GM04504 (cell line): ENCODE measurements around the gene CCL5.

Experiments
- DNase-seq: peaks from one replicate; pipeline ENCODE4 v3.0.0-alpha.2; 2012; ENCODE audit warnings: low read depth

The CCL5 gene

GRCh38 chr17:35879773-35880654, at the start of gene CCL5:
Gene CCL5 (minus strand): TSS chr17:35880360.
- no peak for DNase-seq

DNA sequence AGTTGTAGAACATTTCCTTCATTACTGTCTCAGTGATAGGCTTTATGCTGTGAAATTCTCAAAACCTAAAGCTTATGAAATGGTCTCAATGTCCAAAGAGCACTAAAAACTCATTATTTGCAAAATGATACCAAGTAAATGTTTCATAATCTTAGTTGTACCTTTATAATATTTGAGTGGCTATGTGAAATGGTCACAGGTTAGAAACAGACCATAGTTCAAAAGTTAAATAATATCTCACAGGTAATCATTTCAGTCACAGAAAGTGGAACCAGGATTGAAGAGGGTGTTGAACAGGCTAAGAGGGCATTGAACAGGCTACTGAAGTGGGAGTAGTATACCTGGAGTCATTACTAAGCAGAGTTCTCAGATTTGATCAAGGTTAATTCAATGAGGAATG, 47.6 kb upstream of the CCL5 start:
- DNase-seq = no peak

DNA sequence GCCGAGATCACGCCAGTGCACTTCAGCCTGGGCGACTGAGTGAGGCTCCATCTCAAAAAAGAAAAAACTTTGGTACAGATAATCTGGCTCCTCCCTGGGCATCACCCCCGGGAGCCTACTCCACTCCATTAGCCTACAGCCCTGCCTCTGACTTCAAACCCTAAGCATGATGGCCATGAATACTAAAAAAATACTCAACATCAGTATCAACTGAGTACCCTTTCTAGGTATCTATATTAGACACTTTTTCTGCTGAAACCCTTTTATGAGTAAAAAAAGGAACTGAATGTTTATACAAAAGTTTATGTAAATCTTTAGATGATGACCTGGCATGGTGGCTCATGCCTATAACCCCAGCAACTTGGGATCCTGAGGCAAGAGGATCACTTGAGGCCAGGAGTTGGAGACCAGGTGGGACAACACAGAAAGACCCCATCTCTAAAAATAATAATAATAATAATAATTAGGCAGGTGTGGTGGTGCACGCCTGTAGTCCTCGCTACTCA, 43.5 kb upstream of the CCL5 start:
- no peak for DNase-seq

- no peak for DNase-seq
Measured at GRCh38 chr17:35920229-35920628, 40.1 kb upstream of the CCL5 start.

GRCh38 chr17:35918665-35919064, 38.5 kb upstream of the CCL5 start:
- DNase-seq = no peak

GRCh38 chr17:35917519-35918213, 37.5 kb upstream of the CCL5 start:
- DNase-seq = no peak

DNA sequence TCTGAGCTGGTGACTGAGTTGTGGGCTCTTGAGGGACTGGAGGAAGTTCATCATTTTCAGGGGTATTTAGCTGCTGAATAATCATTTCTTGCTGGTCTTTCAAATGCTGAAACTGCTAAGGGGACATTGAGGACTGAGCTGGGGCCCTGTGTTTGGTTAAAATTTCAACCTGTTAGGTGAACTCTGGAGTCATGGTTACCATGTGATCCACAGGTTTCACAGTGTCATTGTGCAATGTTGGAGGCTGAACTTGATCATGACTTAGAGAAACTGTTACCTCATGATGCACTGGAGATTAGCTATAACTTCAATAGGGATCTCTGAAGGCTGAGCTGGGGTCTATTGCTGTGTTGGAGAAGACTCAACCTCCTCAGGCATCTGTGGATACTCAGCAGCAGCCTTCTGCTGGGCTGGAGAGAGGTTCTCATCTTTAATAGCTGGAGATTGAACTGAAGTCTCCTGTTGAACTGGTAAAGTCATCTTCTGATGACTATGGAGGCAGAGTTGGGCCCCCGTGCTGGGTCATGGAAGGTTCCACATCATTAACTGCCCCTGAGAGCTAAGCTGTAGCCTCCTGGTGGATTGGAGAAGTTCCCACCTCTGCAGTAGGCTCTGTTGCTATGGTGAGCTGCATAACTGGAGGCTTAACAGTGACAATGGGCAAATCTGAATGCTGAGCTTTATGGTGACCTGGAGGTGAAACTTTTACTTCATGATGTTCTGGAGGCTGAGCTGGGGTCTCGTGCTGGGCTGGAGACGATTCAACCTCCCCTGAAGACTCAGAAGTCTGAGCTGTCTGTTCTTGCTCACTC, 35.2 kb upstream of the CCL5 start:
- no peak for DNase-seq

DNA sequence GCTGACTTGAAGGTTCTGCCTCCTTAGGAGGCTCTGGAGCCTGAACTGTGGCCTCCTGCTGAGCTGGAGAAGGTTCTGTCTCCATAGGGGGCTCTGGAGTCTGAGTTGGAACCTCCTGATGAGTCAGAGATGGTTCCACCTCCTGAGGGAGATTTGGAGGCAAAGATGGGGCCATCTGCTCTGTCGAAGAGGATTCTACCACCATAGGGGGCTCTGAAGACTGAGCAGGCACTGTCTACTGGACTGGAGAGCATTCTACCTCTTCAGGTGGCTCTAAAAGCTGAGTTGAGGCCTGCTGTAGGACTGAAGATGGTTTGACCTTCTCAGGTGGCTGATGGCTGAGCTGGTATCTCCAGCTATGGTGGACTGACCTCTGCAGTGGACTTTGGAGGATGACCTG, 34.2 kb upstream of the CCL5 start:
- DNase-seq = no peak

DNA sequence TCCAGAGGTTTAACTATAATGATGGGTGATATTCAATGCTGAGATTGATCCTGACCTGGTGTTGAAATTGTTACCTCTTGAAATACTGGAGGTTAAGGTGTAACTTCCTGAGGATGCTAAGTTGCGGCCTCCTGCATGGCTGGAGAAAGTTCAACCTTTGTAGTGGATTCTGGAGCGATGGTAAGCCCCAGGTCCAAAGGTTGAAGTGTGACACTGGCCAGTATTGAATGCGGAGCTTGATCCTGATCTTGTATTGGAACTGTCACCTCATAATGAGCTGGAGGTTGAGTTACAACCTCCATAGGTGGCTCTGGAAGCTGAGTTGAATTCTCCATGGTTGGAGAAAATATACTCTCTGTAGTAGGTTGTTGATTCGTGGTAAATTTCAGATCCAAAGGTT, 33.4 kb upstream of the CCL5 start:
- no peak for DNase-seq

GRCh38 chr17:35912942-35913341, 32.8 kb upstream of the CCL5 start:
- no peak for DNase-seq

- no peak for DNase-seq
Measured at GRCh38 chr17:35912339-35912912, 32.3 kb upstream of the CCL5 start.

DNA sequence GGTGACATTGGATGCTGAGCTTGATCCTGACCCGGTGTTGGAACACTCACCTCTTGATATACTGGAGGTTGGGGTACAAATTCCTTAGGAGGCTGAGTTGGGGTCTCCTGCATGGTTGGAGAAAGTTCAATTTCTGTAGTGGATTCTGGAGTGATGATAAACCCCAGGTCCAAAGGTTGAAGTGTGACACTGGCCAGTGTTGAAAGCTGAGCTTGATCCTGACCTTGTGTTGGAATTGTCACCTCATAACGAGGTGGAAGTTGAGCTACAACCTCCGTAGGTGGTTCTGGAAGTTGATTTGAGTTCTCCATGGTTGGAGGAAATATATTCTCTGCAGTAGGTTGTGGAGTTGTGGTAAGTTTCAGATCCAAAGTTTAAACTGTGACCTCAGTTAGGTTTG, 29.2 kb upstream of the CCL5 start:
- no peak for DNase-seq

DNA sequence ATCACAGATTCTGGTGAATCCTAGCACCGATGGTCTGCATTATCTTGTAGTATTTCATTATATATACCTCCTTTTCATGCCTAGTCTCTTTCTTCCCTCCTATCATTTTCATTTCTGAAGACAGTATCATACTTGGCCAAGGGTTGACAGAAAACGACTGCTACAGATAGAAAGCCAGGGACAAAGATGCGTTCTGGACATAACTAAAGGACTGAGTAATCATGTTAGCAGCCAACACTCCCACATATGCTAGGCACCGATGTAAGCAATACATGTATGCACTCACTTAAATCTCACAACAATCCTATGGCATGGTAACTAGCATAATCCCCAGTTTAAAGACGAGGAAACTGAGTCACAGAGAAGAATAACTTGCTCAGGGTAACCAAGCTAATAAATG, 27.5 kb upstream of the CCL5 start:
- DNase-seq = no peak

GRCh38 chr17:35906926-35907637, 26.9 kb upstream of the CCL5 start:
- no peak for DNase-seq

DNA sequence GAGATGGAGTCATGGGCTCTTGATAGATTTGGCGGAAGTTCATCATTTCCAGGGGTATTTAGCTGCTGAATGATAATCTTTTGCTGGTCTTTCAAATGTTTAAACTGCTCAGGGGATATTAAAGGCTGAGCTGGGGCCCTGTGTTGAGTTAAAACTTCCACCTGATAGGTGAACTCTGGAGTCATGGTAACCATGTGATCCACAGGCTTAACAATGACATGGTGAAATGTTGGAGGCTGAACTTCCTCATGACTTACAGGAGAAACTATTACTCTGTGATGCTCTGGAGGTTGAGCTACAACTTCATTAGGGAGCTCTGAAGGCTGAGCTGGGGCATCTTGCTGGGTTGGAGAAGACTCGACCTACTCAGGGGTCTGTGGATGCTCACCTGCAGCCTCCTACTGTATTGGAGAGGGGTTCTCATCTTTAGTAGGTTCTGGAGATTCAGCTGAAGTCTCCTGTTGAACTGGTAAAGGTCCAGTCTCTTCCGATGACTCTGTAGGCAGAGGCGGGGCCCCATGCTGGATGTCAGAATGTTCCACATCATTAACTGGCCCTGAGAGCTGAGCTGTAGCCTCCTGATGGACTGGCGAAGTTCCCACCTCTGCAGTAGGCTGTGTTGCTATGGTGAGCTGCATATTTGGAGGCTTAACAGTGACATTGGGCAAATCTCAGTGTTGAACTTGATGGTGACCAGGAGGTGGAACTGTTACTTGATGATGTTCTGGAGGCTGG, 26.2 kb upstream of the CCL5 start:
- no peak for DNase-seq

- no peak for DNase-seq
Measured at GRCh38 chr17:35903451-35903850, 23.3 kb upstream of the CCL5 start.

DNA sequence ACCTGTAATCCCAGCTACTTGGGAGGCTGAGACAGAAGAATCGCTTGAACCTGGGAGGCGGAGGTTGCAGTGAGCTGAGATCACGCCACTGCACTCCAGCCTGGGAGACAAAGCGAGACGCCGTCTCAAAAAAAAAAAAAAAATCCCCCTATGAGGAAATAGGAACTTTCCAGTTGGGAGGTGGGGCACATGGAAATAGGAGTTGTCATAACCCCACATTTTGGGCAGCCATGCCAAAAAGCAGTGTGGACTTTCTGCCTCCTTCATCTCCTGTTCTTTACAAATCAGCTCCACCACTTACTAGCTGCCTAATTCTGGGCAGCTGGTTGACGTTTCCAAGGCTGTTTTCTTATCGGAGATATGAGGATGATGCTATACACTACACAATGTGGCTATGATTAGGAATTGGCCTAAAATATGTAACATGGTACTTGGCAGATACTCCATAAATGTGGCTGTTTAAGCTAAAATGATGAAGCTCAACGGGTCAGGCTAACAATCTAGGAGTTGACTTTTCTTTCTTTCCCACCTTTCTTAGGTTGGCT, 21.5 kb upstream of the CCL5 start:
- DNase-seq = no peak

DNA sequence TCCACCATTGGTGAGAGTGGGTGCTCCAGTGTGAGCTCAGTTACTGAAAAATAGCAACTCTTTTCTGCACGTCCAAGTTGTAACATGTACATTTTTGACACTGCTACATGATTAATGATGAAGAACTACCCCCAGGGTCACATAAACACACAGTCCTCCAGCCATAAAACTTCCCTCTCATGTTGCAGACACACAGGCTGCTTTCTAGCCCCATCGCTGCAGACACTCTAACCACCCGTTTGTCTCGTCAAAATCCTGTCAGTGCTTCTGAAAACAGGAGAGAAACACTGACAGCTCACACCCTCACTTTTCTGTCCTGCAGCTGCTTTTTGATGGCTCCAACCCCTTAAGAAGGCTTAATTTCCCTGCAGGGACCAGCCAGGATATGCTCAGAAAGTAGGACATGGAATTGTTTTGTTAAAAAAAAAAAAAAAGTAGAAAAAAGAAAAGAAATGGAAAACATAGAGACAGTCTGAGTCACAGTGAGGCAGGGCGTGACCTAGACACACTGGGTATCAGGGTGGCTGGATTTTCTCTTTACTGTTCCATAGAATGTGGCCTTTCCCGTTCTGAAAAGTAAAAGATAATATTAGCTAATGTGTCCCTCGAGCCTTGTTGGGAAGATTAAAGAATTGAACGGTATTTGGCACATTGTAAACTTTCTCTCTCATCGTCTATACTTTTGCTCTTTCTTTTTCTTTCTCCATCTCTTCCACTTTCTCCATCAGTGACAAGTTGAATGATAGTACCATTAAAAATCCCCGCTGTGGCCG, 20.7 kb upstream of the CCL5 start:
- no peak for DNase-seq

- no peak for DNase-seq
Measured at GRCh38 chr17:35900280-35900679, 20.1 kb upstream of the CCL5 start.
